CD4-positive, alpha-beta T cell (primary cell): ENCODE measurements around the gene DNAH9. TPM values are rescaled to one million over a fixed set of nuclear protein-coding genes. Genes with fewer than 3 reads are reported as not detected.

Source experiments
- ATAC-seq: fragments of 200-7000 bp; cut with Tn5 transposase; one replicate; pipeline ENCODE4 v1.10.0; 2022; ENCODE audit warnings: mild to moderate bottlenecking; ENCODE audit not compliant: poor library complexity
- CTCF ChIA-PET: fragments of 350-600 bp; sonication (Branson Sonifier 250); formaldehyde crosslinking; loops from one replicate; lab custom pipeline; 2021; ENCODE audit warnings: antibody characterized with exemption, inconsistent platforms; lab: Charles Lee
- POLR2A ChIA-PET: fragments of 350-600 bp; sonication (Branson Sonifier 250); formaldehyde crosslinking; loops from one replicate; lab custom pipeline; 2021; ENCODE audit warnings: antibody characterized with exemption, inconsistent platforms; lab: Charles Lee
- DNase-seq, 14 experiments: peaks; one replicate each; pipeline ENCODE4 v3.0.0-alpha.2; 2013 to 2020; ENCODE audit warnings: mixed read lengths in 2 of 14
- H3K27ac ChIP-seq, 2 donors: one replicate each; pipeline versions ENCODE4 v1.5.1 to v1.7.0; 2013; ENCODE audit warnings: low read length in 2 of 2, low read depth in 1 of 2, mild to moderate bottlenecking in 1 of 2
- H3K27me3 ChIP-seq, 2 experiments: 1 replicate in 1 of 2; 2 replicates in 1 of 2; pipeline versions ENCODE4 v1.6.1 to v1.7.0; 2013; ENCODE audit warnings: low read length in 2 of 2, control low read depth in 1 of 2, mild to moderate bottlenecking in 1 of 2, moderate library complexity in 1 of 2; ENCODE audit not compliant: insufficient read depth in 2 of 2, control insufficient read depth in 1 of 2
- H3K36me3 ChIP-seq: one replicate; pipeline ENCODE4 v1.6.1; 2013; ENCODE audit warnings: low read length, control low read depth; ENCODE audit not compliant: insufficient read depth
- H3K4me1 ChIP-seq: one replicate; pipeline ENCODE4 v1.6.1; 2013; ENCODE audit warnings: low read length, control low read depth; ENCODE audit not compliant: insufficient read depth
- H3K4me3 ChIP-seq: one replicate; pipeline ENCODE4 v1.5.1; 2013; ENCODE audit warnings: mild to moderate bottlenecking, low read length, moderate library complexity
- H3K9me3 ChIP-seq, 2 experiments: 1 replicate in 1 of 2; 2 replicates in 1 of 2; pipeline versions ENCODE4 v1.6.1 to v1.7.0; 2013; ENCODE audit warnings: low read length in 2 of 2, mild to moderate bottlenecking in 2 of 2, control low read depth in 1 of 2, moderate library complexity in 1 of 2; ENCODE audit not compliant: control insufficient read depth in 1 of 2, insufficient read depth in 1 of 2
- H3K27ac Mint-ChIP-seq: one replicate; pipeline ENCODE4 v1.8.0; 2020; ENCODE audit warnings: mixed read lengths
- H3K27me3 Mint-ChIP-seq: one replicate; pipeline ENCODE4 v1.8.0; 2021; ENCODE audit warnings: mixed read lengths
- H3K36me3 Mint-ChIP-seq: one replicate; pipeline ENCODE4 v1.8.0; 2021; ENCODE audit warnings: low read depth, mixed read lengths
- H3K4me1 Mint-ChIP-seq: one replicate; pipeline ENCODE4 v1.8.0; 2021; ENCODE audit warnings: low read depth, mixed read lengths
- H3K4me3 Mint-ChIP-seq: one replicate; pipeline ENCODE4 v1.8.0; 2020; ENCODE audit warnings: mild to moderate bottlenecking, mixed read lengths
- H3K9me3 Mint-ChIP-seq: one replicate; pipeline ENCODE4 v1.8.0; 2020; ENCODE audit warnings: mixed read lengths
- CTCF ChIP-seq: fragments of 200-600 bp; IDR thresholded peaks from one replicate; pipeline ENCODE4 v1.8.0; 2022; ENCODE audit warnings: antibody characterized with exemption, mild to moderate bottlenecking
- intact Hi-C, 2 experiments: fragments of 100-400 bp; cut with DNase I in 1 of 2; cut with micrococcal nuclease in 1 of 2; formaldehyde crosslinking; loops; one replicate each; pipeline versions ENCODE4 v1.15.1 to v1.9.0; 2023 to 2025; cut with DNase I, micrococcal nuclease
- total RNA-seq, 174 experiments: library from RNA in 2 of 174; stranded (reverse) in 2 of 174; gene quantifications; one replicate each; pipeline ENCODE4 v1.2.3 and lab custom pipeline; 2021 to 2026

The DNAH9 gene
- total RNA-seq, 2 experiments from 2014 or later, result not detected

- no peak for TF ChIP-seq CTCF
- no peak overlapping the region for H3K4me3 Mint-ChIP-seq
- H3K9me3 ChIP-seq, result peaks cover 0 to 19% of the 10 kb centered on the region in 2 experiments
- H3K4me1 Mint-ChIP-seq, result no peaks in the 10 kb centered on the region
- peaks cover 7% of the 10 kb centered on the region for H3K9me3 Mint-ChIP-seq
- H3K4me3 ChIP-seq, result no peak overlapping the region
- ATAC-seq, result no peak
- POLR2A ChIA-PET, result no interaction called here
- H3K27ac ChIP-seq, result no peak overlapping the region
- H3K27me3 ChIP-seq, result no peaks in the 10 kb centered on the region
- no peaks in the 10 kb centered on the region for H3K27me3 Mint-ChIP-seq
- intact Hi-C loops, result no loop called here
- no peak for DNase-seq
- CTCF ChIA-PET, result no interaction called here
- no peaks in the 10 kb centered on the region for H3K36me3 Mint-ChIP-seq
- H3K4me1 ChIP-seq, result no peaks in the 10 kb centered on the region
- H3K27ac Mint-ChIP-seq, result no peak overlapping the region
- no peaks in the 10 kb centered on the region for H3K36me3 ChIP-seq
Measured at GRCh38 chr17:11719856-11720255, 121.6 kb downstream of the DNAH9 start.

GRCh38 chr17:11720816-11721215 is 122.5 kb downstream of the DNAH9 start:
- DNase-seq, result no peak
- TF ChIP-seq CTCF, result no peak
- H3K27ac ChIP-seq, result no peak overlapping the region
- no peaks in the 10 kb centered on the region for H3K4me1 ChIP-seq
- ATAC-seq, result no peak
- H3K27me3 Mint-ChIP-seq, result no peaks in the 10 kb centered on the region
- no peak overlapping the region for H3K4me3 Mint-ChIP-seq
- H3K4me1 Mint-ChIP-seq, result no peaks in the 10 kb centered on the region
- H3K9me3 ChIP-seq, result peaks cover 0 to 19% of the 10 kb centered on the region in 2 experiments
- H3K9me3 Mint-ChIP-seq, result peaks cover 7% of the 10 kb centered on the region
- H3K4me3 ChIP-seq, result no peak overlapping the region
- no peak overlapping the region for H3K27ac Mint-ChIP-seq
- H3K27me3 ChIP-seq, result no peaks in the 10 kb centered on the region
- no peaks in the 10 kb centered on the region for H3K36me3 Mint-ChIP-seq
- ChIA-PET POLR2A (no interaction called here), CTCF (no interaction called here)
- H3K36me3 ChIP-seq, result no peaks in the 10 kb centered on the region
- intact Hi-C loops, result no loop called here

- H3K4me3 Mint-ChIP-seq, result no peak overlapping the region
- ATAC-seq (no peak), DNase-seq (no peak)
- Histone ChIP-seq H3K27ac (no peak overlapping the region), H3K27me3 (no peaks in the 10 kb centered on the region), H3K4me1 (no peaks in the 10 kb centered on the region), H3K36me3 (no peaks in the 10 kb centered on the region), H3K9me3 (peaks cover 0 to 18% of the 10 kb centered on the region in 2 experiments), H3K4me3 (no peak overlapping the region)
- intact Hi-C loops, result no loop called here
- CTCF ChIA-PET, result no interaction called here
- no peaks in the 10 kb centered on the region for H3K36me3 Mint-ChIP-seq
- peaks cover 14% of the 10 kb centered on the region for H3K9me3 Mint-ChIP-seq
- no peaks in the 10 kb centered on the region for H3K4me1 Mint-ChIP-seq
- no peak for TF ChIP-seq CTCF
- no peak overlapping the region for H3K27ac Mint-ChIP-seq
- POLR2A ChIA-PET, result no interaction called here
- H3K27me3 Mint-ChIP-seq, result no peaks in the 10 kb centered on the region
Measured at GRCh38 chr17:11730747-11731146, 132.5 kb downstream of the DNAH9 start.
